Psoas muscle (tissue), 8 donors: ENCODE measurements around the gene CCDC197. TPM values are rescaled to one million over a fixed set of nuclear protein-coding genes. Genes with fewer than 3 reads are reported as not detected.

Experiments used
- ATAC-seq, 4 donors: fragments of 200-7000 bp; cut with Tn5 transposase; one replicate each; pipeline ENCODE4 v1.9.1; 2020; ENCODE audit warnings: moderate library complexity in 3 of 4, mild to moderate bottlenecking in 2 of 4
- DNase-seq, 2 donors: peaks; one replicate each; pipeline ENCODE4 v3.0.0-alpha.2; 2020
- H3K27ac ChIP-seq: fragments of 200-600 bp; one replicate; pipeline ENCODE4 v1.8.0; 2022
- H3K27me3 ChIP-seq, 3 donors: fragments of 200-600 bp in 1 of 3; one replicate each; pipeline versions ENCODE4 v1.6.1 to v1.8.0; 2013 to 2022; ENCODE audit warnings: low read length in 2 of 3, mild to moderate bottlenecking in 2 of 3, moderate library complexity in 1 of 3; ENCODE audit not compliant: insufficient read depth in 3 of 3
- H3K36me3 ChIP-seq, 2 donors: fragments of 200-600 bp in 1 of 2; one replicate each; pipeline versions ENCODE4 v1.6.1 to v1.8.0; 2013 to 2022; ENCODE audit warnings: low read depth in 1 of 2, mild to moderate bottlenecking in 1 of 2, moderate library complexity in 1 of 2; ENCODE audit not compliant: insufficient read depth in 1 of 2
- H3K4me1 ChIP-seq: fragments of 200-600 bp; one replicate; pipeline ENCODE4 v1.8.0; 2022
- H3K4me3 ChIP-seq: fragments of 200-600 bp; one replicate; pipeline ENCODE4 v1.8.0; 2022; ENCODE audit warnings: mild to moderate bottlenecking
- H3K9me3 ChIP-seq: fragments of 200-600 bp; one replicate; pipeline ENCODE4 v1.8.0; 2022
- WGBS, 3 donors: extraction: QIAGEN DNeasy Blood & Tissue Kit; methylation state at CpG; one replicate each; pipeline versions ENCODE4 v1.1.6 to v1.1.7; 2013; 5-methylcytosine and 5-hydroxymethylcytosine counted together
- intact Hi-C, 2 donors: fragments of 100-400 bp; cut with DNase I; formaldehyde crosslinking; loops; one replicate each; pipeline versions ENCODE4 v1.11.0 to v1.14.2; 2022
- polyA plus RNA-seq, 3 donors: library from polyadenylated mRNA; stranded (reverse); fragments of 200-250 nt; gene quantifications; one replicate each; pipeline ENCODE4 v1.2.3, GENCODE V29; 2013
- total RNA-seq, 4 donors: library from RNA; stranded (reverse); fragmentation: NEBNext Ultra II Directional in 2 of 4; extraction: Animal tissue kit (Norgen Biotek cat#: 25700) in 2 of 4; gene quantifications; one replicate each; pipeline versions ENCODE4 v1.2.1 to v1.2.4, GENCODE V29; 2021 to 2023
- TF ChIP-seq, protein P1 (sequence below): fragments of 200-600 bp; IDR thresholded peaks from one replicate; pipeline ENCODE4 v1.8.0; 2022; ENCODE audit warnings: antibody characterized with exemption
- donor health status: healthy with polysubstance abuse.
- donor health status: DM: no; HTN: no; CAD: no; lungs with moderate emphysema.
- donor health status: Bipolar disorder and iron deficiency.
- donor health status: healthy.
- donor health status: DM: yes; HTN: yes; CAD: no.
- donor health status: DM: no; HTN: no; CAD: no.
- donor health status: DM: no; HTN: no; CAD: no.
- donor health status: DM: yes; HTN: yes; CAD: no.

Gene CCDC197
- total and polyA plus RNA-seq, 7 donors: 0.04 to 3.9 (median 0.71) TPM

DNA sequence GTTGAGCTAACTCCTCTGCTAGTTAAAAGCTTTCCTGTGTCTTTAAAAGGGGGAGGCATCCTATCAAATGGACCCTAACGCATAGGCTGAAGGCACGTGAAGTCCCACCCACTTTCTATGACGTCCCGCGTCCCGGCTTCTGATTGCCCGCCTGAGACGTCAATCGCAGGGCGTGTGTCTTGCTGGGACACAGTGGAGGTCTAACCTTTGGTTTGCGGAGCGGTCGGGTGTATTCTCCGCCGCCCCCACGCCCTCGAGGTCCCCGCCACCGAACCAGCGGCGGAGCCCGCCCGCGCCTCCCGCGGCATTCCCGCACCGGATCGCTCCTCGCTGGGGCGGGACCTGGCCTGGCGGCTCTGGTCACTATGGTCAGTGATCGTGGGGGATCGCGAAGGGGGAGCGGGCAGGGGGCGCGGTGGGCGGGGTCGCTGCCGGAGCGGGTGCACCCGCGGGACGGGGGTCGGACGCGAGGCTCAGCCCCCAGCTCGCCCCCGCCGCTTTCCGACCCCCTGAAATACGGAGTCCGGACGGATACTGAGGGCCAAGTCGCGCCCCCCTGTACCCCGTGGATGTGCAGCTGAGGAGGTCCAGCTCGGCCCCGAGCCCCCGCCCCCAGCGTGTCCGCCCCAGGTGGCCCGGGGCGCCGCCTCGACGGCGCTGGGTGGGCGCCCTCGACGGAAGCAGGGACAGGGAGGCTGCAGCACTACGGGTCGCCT lies 29.2 kb downstream of the CCDC197 start, which contains the start of gene OTUB2:
OTUB2 (plus strand) TSS at position 168 of the 716 bp plus-strand sequence; CDS start at position 366, 198 bp downstream.
- Histone ChIP-seq H3K9me3 (no peaks in the 10 kb centered on the region), H3K27me3 (no peaks in the 10 kb centered on the region), H3K4me1 (no peaks in the 10 kb centered on the region), H3K4me3 (peak within 1 kb of the TSS; percentile 79), H3K27ac (no peak within 1 kb of the TSS), H3K36me3 (no peaks in the 10 kb centered on the region)
- TF ChIP-seq, protein P1, sequence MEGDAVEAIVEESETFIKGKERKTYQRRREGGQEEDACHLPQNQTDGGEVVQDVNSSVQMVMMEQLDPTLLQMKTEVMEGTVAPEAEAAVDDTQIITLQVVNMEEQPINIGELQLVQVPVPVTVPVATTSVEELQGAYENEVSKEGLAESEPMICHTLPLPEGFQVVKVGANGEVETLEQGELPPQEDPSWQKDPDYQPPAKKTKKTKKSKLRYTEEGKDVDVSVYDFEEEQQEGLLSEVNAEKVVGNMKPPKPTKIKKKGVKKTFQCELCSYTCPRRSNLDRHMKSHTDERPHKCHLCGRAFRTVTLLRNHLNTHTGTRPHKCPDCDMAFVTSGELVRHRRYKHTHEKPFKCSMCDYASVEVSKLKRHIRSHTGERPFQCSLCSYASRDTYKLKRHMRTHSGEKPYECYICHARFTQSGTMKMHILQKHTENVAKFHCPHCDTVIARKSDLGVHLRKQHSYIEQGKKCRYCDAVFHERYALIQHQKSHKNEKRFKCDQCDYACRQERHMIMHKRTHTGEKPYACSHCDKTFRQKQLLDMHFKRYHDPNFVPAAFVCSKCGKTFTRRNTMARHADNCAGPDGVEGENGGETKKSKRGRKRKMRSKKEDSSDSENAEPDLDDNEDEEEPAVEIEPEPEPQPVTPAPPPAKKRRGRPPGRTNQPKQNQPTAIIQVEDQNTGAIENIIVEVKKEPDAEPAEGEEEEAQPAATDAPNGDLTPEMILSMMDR: no peak
- 0 to 1% (median 0%) methylated on average over 55 to 74 of the region's 74 CpGs for WGBS, 3 donors
- intact Hi-C loops: loop anchor here in 1 of 2 donors (10.0 kb wide), 1 partner anchor 372 kb away; no protein-coding TSS in a partner anchor
- DNase-seq (peak; percentile 98 to 99), ATAC-seq (peak; percentile 98 to 100 (median 100))

DNA sequence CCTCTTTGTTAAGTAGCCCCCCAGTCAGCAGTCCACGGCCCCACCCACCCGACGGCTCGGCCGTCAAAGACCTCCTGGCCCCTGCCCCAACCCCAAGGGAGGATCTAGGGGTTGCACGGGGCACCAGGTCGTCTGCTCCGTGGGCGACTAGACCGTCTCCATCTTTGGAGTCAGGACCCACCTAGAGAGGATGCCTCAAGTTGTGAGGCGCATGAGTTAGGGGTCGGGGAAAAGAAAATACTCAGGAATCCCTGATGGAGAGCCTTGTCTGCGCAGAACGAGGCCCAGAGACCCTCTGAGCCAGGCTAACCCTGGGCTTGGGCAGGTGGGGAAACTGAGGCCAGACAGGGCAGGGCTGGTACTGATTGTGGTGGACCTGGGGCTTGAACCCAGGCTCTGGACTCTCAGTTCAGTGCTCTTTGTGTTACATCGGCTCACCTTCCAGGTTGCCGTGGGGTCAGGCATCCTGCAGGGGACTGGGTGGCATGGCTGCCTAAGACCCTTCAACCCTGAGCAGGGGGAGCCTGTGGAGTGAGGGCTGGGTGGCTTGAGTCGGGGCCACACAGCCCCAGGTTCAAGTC lies 29.9 kb downstream of the CCDC197 start:
- intact Hi-C loops: loop anchor here in 1 of 2 donors (10.0 kb wide), 1 partner anchor 372 kb away; no protein-coding TSS in a partner anchor
- ATAC-seq: no peak
- Histone ChIP-seq H3K4me1 (no peaks in the 10 kb centered on the region), H3K27ac (no peak overlapping the region), H3K36me3 (no peaks in the 10 kb centered on the region), H3K9me3 (no peaks in the 10 kb centered on the region), H3K4me3 (peak overlapping the region; percentile 79), H3K27me3 (no peaks in the 10 kb centered on the region)
- WGBS, 3 donors: 43 to 46% (median 43%) methylated on average over 14 to 17 of the region's 17 CpGs
- TF ChIP-seq, protein P1: no peak
- DNase-seq: no peak

DNA sequence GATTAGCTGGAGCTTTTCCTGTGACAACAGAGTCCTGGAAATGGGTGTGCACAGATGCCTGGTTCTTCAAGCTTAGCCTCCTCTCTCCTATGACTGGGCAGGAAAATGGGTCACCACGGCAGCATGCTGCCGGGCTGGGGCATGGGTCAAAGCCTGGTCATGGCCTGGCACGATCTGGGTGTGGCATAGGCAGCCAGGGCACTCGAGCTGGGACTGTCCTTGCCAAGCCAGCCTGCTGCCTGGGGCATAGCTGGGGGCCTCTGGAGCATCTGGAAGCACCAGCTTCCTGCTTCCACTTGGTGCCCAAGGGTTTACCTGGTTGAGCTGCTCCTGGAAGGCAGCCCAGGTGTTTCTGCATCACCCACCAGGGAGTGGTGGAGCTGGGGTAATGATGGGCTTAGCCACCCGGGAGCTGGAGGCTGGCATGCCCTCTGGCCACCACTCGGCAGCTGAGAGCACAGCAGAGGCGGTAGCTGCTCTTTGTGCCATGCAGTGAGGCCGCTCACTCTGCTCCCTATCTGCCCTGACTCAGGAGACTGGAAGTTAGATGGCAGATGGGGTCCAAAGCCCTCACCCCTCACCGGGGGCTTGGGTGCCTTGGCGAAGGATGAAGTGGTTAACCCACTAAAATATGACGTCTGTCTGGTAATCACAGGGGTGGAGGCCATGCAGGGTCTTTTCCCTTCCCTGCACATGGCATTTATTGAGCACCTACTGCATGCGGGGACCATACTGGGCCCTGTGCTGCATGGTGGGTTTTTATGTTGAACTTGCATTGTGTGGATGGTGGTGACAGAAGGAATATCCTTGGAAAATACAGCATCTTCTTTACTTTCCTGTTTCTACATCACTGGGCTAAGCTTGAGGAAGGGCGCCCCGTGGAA lies 30.7 kb downstream of the CCDC197 start:
- ATAC-seq (no peak), DNase-seq (peak in 1 of 2 donors; percentile 46)
- Histone ChIP-seq H3K36me3 (no peaks in the 10 kb centered on the region), H3K4me3 (no peak overlapping the region), H3K27me3 (no peaks in the 10 kb centered on the region), H3K27ac (no peak overlapping the region), H3K4me1 (no peaks in the 10 kb centered on the region), H3K9me3 (no peaks in the 10 kb centered on the region)
- intact Hi-C loops: loop anchor here in 1 of 2 donors (10.0 kb wide), 1 partner anchor 373 kb away; no protein-coding TSS in a partner anchor
- 75 to 80% (median 78%) methylated on average over 14 of the region's 14 CpGs for WGBS, 3 donors
- TF ChIP-seq, protein P1: no peak

DNA sequence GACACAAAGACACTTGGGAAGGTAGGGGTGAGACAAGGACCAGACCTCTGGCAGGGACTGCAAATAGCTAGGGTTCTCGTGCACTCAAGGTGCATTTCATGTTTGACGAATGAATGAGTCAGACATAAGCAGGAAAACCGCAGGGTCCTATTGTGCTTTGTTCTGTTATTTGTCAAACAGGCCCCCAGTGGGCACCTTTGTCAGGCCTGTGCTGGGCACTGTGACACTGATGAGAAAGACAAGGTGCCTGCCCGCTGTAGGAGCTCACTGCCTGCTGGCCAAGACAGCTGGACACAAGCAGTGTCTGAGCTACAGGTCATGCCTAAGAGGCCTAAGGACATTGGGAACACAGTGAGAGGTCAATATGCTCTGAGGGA lies 31.3 kb downstream of the CCDC197 start:
- no peaks in the 10 kb centered on the region for H3K9me3 ChIP-seq
- TF ChIP-seq, protein P1: no peak
- peak in 1 of 2 donors; percentile 17 for DNase-seq
- H3K36me3 ChIP-seq: no peaks in the 10 kb centered on the region
- H3K4me1 ChIP-seq: no peaks in the 10 kb centered on the region
- H3K4me3 ChIP-seq: no peak overlapping the region
- 80 to 89% (median 87%) methylated on average over 4 of the region's 4 CpGs for WGBS, 3 donors
- intact Hi-C loops: loop anchor here in 1 of 2 donors (10.0 kb wide), 1 partner anchor 374 kb away; no protein-coding TSS in a partner anchor
- no peak overlapping the region for H3K27ac ChIP-seq
- ATAC-seq: no peak
- H3K27me3 ChIP-seq: no peaks in the 10 kb centered on the region
